ENCODE results near the gene FUT8.

The FUT8 gene

DNA sequence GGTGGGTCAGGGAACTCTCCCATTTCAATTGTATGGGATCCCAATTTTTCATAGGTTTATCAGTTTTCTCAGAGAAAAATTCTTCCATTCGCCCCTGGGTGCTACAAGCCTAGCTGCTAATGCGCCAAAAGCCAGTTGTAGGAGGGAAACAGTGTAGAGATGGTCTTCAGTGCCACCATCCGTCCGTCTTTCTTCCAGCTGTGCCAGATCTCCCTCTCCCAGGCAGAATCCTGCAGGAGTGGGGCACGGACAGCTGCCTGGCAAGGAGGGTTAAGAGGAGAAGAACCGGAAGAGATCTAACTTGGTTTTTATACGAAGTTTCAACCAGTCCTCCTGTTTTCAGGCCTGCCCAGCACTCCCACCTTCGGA lies 38.9 kb upstream of the FUT8 start:
- DNase-seq (ENCODE audit: extremely low read depth, low read depth), result no peak
- H3K4me3 ChIP-seq (replicated peaks; ENCODE audit: low read depth, low read length), result no peak overlapping the region
- no peak for TF ChIP-seq CTCF (IDR thresholded peaks at IDR 0.05; ENCODE audit: low read depth, low read length, missing control alignments)

- no peak overlapping the region for H3K4me3 ChIP-seq (replicated peaks; ENCODE audit: low read depth, low read length)
- DNase-seq (ENCODE audit: extremely low read depth, low read depth), result no peak
- no peak for TF ChIP-seq CTCF (IDR thresholded peaks at IDR 0.05; ENCODE audit: low read depth, low read length, missing control alignments)
Measured at GRCh38 chr14:65377576-65377975, 35.0 kb upstream of the FUT8 start.

- TF ChIP-seq CTCF (IDR thresholded peaks at IDR 0.05; ENCODE audit: low read depth, low read length, missing control alignments), result no peak
- DNase-seq (ENCODE audit: extremely low read depth, low read depth), result no peak
- H3K4me3 ChIP-seq (replicated peaks; ENCODE audit: low read depth, low read length), result no peak overlapping the region
Measured at GRCh38 chr14:65382586-65382985, 29.9 kb upstream of the FUT8 start.

- no peak overlapping the region for H3K4me3 ChIP-seq (replicated peaks; ENCODE audit: low read depth, low read length)
- no peak for DNase-seq (ENCODE audit: extremely low read depth, low read depth)
- no peak for TF ChIP-seq CTCF (IDR thresholded peaks at IDR 0.05; ENCODE audit: low read depth, low read length, missing control alignments)
Measured at GRCh38 chr14:65387171-65387570, 25.4 kb upstream of the FUT8 start.

DNA sequence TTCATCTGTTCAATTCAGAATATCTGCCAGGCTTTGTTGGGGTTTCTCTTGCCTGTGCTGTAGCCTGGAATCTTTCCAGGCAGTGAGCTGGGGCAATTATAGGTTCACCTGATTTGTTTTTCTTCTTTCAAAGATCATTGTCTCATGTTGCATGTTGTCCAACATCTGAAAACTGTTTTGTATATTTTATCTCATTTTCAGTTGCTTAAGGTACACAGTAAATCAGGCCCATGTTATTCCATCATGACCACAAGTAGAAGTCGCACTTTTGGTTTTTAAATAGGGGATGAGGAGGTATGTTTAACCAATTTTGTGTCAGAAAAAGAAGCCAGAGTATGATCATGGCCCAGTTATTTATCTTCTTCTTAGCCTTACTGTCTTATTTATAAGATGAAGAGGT lies 24.9 kb upstream of the FUT8 start:
- DNase-seq (ENCODE audit: extremely low read depth, low read depth), result no peak
- H3K4me3 ChIP-seq (replicated peaks; ENCODE audit: low read depth, low read length), result no peak overlapping the region
- no peak for TF ChIP-seq CTCF (IDR thresholded peaks at IDR 0.05; ENCODE audit: low read depth, low read length, missing control alignments)

DNA sequence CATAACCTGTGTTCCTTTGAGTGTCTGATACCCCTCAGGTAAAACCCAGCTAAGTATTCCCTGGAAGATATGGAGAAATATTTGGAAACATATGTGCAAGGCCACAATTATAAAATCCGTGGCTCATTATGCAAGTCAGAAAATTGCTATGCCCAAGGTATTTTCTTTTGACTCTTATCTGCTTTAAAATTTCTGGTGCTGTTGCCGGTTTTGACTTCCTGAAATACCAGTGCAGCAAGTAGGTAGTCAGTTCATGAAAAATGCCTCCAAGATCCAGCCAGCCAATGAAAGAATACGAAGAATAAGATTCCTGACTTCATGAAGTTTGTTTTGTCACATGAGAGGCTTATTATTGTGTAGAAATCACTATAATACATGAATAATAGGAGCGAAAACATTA lies 20.2 kb upstream of the FUT8 start:
- H3K4me3 ChIP-seq (replicated peaks; ENCODE audit: low read depth, low read length), result no peak overlapping the region
- no peak for TF ChIP-seq CTCF (IDR thresholded peaks at IDR 0.05; ENCODE audit: low read depth, low read length, missing control alignments)
- no peak for DNase-seq (ENCODE audit: extremely low read depth, low read depth)

DNA sequence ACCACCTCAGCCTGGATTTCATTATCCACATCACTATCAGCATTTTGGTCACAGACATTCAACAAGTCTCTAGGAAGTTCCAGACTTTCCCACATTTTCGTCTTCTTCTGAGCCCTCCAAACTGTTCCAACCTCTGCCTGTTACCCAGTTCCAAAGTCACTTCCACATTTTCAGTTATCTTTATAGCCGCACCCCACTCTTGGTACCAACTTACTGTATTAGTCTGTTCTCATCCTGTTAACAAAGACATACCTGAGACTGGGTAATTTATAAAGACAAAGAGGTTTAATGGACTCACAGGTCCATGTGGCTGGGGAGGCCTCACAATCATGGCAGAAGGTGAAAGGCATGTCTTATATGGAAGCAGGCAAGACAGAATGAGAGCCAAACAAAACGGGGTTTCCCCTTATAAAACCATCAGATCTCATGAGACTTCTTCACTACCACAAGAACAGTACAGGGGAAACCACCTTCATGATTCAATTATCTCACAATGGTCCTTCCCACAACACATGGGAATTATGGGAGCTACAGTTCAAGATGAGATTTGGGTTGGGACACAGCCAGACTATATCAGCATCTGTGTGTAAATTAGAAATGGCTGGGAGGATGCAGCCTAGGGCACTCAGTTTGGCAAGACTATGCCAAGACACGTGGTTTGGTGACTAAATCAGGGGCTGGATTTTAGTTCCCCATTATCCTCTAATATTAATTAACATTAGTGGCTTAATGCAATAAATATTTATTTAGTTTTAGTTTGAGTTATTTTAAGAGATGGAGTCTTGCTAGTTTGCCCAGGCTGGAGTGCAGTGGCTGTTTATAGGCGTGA lies 16.2 kb upstream of the FUT8 start:
- no peak for TF ChIP-seq CTCF (IDR thresholded peaks at IDR 0.05; ENCODE audit: low read depth, low read length, missing control alignments)
- no peak for DNase-seq (ENCODE audit: extremely low read depth, low read depth)
- no peak overlapping the region for H3K4me3 ChIP-seq (replicated peaks; ENCODE audit: low read depth, low read length)
